ENCODE results near the gene AKAIN1.

Gene AKAIN1

DNA sequence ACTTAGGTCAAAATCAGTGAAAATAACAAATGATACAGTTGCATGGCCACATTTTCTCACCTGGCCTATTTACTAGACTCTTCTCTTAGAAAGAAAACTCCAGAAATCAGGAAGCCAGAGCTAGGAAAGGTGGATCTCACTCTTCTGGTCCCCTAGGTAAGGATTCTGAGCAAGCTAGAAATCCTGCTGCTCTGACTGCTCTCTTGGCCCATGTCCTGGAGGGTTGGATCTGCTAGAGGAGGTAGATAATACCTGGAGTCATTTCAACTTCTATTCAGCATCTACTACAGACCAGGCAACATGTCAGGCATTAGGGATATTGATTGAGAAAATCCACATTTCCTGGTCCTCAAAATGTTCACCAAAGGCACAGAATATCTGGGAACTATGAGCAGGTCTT, 34.9 kb downstream of the AKAIN1 start:
- DNase-seq (ENCODE audit: low read depth in 2 of 2), result no peak

- no peak for DNase-seq (ENCODE audit: low read depth in 2 of 2)
Observed at GRCh38 chr18:5159080-5159479, 38.0 kb downstream of the AKAIN1 start.

- DNase-seq (ENCODE audit: low read depth in 2 of 2), result no peak
Observed at GRCh38 chr18:5158587-5158986, 38.5 kb downstream of the AKAIN1 start.

- DNase-seq (ENCODE audit: low read depth in 2 of 2), result no peak
Observed at GRCh38 chr18:5158172-5158571, 38.9 kb downstream of the AKAIN1 start.

- no peak for DNase-seq (ENCODE audit: low read depth in 2 of 2)
Observed at GRCh38 chr18:5155907-5156287, 41.2 kb downstream of the AKAIN1 start.

DNA sequence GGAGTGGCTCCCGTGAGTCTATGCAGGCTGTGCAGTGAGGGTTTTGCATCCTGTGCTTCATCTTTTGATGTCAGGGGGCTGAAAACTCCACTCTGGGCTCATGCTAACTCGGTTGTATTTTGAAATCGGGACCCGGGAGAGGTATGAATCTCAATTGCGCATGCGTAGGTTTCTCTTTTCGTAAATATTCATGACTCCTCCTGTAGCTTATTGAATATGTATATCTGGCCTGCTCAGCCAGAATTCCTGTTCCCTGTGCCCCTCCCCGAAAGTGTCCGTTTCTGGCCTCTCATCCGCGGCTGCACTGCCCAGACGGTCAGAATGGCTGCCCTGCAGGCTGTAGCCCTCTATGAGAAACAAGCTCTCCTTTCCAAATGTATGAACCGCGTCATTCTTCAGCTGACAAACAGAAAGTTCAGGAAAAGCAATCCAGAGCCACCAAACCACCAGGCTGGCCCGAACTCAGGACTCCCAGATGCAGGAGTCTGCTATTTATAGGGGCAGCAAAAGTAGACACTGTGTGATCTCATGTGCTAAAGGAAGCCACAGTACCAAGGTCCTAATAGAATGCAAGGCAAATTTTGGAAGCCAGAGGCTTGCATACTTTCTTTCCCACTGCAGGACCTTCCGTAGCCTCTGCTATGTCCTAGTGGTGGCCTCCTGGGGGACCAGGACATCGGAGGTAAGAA, 41.7 kb downstream of the AKAIN1 start:
- no peak for DNase-seq (ENCODE audit: low read depth in 2 of 2)

GRCh38 chr18:5152343-5153020, 44.6 kb downstream of the AKAIN1 start:
- DNase-seq (ENCODE audit: low read depth in 2 of 2), result no peak

GRCh38 chr18:5150894-5151293, 46.2 kb downstream of the AKAIN1 start:
- no peak for DNase-seq (ENCODE audit: low read depth in 2 of 2)

GRCh38 chr18:5146093-5146492, 51.0 kb downstream of the AKAIN1 start:
- no peak for DNase-seq (ENCODE audit: low read depth in 2 of 2)

GRCh38 chr18:5145168-5145825, 51.8 kb downstream of the AKAIN1 start:
- DNase-seq (ENCODE audit: low read depth in 2 of 2), result no peak

GRCh38 chr18:5144629-5145028, 52.4 kb downstream of the AKAIN1 start:
- no peak for DNase-seq (ENCODE audit: low read depth in 2 of 2)

DNA sequence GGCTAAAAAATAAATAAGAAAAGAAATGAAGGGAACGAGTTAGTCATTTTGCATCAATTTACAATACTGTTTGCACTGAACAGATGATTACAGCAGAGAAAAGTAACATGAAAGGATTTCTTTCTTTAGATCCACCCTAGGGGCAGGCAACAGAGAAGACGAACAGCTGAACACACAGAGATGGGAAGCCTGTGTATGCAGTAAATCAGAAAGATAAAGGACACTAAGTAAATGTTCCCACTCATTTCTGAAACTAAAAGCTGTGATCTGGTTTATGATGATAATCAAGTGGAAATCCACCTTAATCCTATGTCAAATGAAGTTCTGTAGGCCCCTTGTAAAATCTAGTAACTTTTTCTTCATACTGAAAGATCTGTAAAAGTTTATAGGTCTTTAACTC, 54.2 kb downstream of the AKAIN1 start:
- DNase-seq (ENCODE audit: low read depth in 2 of 2), result no peak

DNA sequence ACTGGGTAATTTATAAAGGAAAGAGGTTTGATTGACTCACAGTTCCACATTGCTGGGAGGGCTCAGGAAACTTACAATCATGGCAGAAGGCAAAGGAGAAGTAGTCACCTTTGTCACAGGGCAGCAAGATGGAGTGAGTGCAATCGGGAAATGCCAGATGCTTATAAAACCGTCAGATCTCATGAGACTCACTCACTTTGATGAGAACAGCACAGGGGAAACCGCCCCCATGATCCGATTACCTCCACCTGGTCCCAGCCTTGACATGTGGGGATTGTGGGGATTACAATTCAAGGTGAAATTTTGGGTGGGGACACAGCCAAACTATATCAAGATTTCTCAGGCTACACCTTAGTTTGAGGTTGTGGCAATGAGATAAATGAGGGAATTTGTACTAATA, 54.9 kb downstream of the AKAIN1 start:
- DNase-seq (ENCODE audit: low read depth in 2 of 2), result no peak

DNA sequence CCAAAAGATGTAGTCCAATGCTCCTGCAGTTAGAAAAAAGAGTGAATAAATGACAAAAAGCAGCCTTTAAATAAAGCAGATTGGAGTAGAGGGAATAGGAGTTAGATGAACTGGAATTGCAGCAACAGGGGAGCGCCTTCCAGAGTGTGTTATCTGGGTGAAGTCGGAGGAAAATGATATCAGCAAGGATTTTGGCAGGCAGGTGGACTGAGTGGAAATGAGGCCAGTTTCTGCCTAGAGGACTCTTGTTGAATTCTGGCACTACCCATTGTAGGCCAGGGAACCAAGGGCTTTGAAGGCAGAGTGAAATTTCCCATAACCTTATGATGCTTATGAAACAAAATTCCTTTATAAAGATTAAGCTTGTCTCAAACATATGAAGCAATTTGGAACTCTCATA, 59.8 kb downstream of the AKAIN1 start:
- DNase-seq (ENCODE audit: low read depth in 2 of 2), result no peak

- no peak for DNase-seq (ENCODE audit: low read depth in 2 of 2)
Observed at GRCh38 chr18:5132987-5133386, 64.1 kb downstream of the AKAIN1 start.

DNA sequence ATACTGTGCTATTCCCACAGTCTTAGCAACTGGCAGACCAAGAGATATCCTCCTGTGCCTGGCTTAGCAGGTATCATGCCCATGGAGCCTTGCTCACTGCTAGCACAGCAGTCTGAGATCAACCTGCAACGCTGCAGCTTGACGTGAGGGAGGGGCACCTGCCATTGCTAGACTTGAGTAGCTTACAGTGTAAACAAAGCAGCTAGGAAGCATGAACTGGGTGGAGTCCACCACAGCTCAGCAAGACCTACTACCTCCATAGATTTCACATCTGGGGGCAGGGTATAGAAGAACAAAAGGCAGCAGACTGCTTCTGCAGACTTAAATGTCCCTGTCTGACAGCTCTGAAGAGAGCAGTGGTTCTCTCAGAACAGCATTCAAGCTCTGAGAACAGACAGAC, 74.8 kb downstream of the AKAIN1 start:
- no peak for DNase-seq (ENCODE audit: low read depth in 2 of 2)

DNA sequence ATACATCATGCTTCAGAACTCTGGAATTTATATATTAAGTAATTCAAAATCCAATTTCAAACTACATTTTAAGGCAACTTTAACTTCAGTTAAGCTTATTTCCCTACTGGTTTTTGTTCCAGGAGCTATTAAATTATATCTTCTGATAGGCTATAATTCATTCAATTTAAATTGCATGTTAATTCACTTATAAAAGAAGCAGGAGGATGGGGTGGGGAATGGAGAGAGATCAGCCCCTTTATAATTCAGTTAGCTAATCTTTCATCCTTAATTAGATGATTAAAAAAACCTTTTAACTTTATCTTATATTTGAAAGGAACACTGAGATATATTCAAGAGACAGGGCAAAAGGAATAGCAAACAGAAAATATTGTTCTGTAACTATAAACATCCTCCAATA, 86.8 kb downstream of the AKAIN1 start:
- no peak for DNase-seq (ENCODE audit: low read depth in 2 of 2)

DNA sequence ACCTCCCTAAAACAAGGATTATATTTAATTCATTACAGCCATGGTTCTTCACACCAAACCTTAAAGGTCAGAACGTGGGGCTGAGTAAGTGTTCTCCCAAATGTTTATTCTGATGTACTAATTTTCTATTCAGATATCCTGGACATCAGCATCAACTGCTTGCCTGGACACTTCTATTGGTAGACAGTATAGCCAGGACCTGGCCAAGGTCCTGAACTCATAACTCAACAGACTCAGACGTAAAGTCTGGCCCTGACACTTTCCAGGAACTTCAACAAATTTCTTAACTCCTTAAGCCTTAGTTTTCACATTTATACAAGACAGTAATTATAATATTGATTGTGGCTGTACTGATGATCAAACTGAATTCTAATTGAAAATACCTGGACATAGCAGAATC, 89.1 kb downstream of the AKAIN1 start:
- no peak for DNase-seq (ENCODE audit: low read depth in 2 of 2)

- no peak for DNase-seq (ENCODE audit: low read depth in 2 of 2)
Observed at GRCh38 chr18:5106730-5107129, 90.3 kb downstream of the AKAIN1 start.

- DNase-seq (ENCODE audit: low read depth in 2 of 2), result no peak
Observed at GRCh38 chr18:5104246-5104645, 92.8 kb downstream of the AKAIN1 start.

DNA sequence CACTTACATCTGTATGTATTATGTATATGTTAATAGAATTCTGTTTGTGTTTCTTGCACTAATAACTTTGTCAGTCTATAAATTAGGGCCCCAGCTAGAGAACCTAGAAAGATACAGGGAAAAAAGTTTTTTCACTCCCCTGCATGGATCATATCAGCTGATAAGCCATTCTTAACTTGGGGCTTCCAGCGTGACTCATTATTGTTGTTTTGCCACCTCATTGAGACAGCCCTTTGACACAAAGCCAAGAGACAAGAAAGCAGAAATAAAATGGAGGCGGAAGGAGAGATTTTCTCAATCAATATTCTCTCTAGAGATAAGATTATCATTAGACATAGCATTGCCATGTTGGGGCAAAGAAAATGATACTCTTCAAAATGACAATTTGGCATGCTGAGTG, 93.4 kb downstream of the AKAIN1 start:
- DNase-seq (ENCODE audit: low read depth in 2 of 2), result no peak

- DNase-seq (ENCODE audit: low read depth in 2 of 2), result no peak
Observed at GRCh38 chr18:5103286-5103685, 93.8 kb downstream of the AKAIN1 start.

- no peak for DNase-seq (ENCODE audit: low read depth in 2 of 2)
Observed at GRCh38 chr18:5097116-5097703, 99.8 kb downstream of the AKAIN1 start.

Data from stimulated activated CD4-positive, alpha-beta T cell treated with anti-CD3 and anti-CD28 coated beads, Interleukin-1b, Interleukin-23, amount 100 ng/mL, for 1 hour (primary cell).